Measurements from ENCODE around the gene MYL1.

The MYL1 gene

GRCh38 chr2:210264282-210264681, 50.7 kb downstream of the MYL1 start:
- Histone ChIP-seq H3F3A (ENCODE audit: low read depth) (no peaks in the 10 kb centered on the region), H3K79me2 (ENCODE audit: insufficient read depth, low read length) (no peaks in the 10 kb centered on the region), H3K9me2 (replicated peaks; ENCODE audit: low read depth, low read length) (no peaks in the 10 kb centered on the region), H3K4me3 (ENCODE audit: low read length, poor library complexity, severe bottlenecking) (no peak overlapping the region), H3K9ac (ENCODE audit: low read depth, low read length, poor library complexity, severe bottlenecking) (no peak overlapping the region), H3K4me1 (ENCODE audit: insufficient read depth, low read length, poor library complexity, severe bottlenecking) (no peaks in the 10 kb centered on the region), H2AFZ (ENCODE audit: low read length) (no peak overlapping the region), H3K9me3 (ENCODE audit: insufficient read depth, low read depth, low read length) (no peaks in the 10 kb centered on the region), H4K20me1 (ENCODE audit: insufficient read depth, low read length, poor library complexity, severe bottlenecking) (no peaks in the 10 kb centered on the region), H3K4me2 (ENCODE audit: low read depth, low read length, poor library complexity, severe bottlenecking) (no peak overlapping the region), H3K36me3 (ENCODE audit: insufficient read depth, low read length) (no peaks in the 10 kb centered on the region), H3K27me3 (ENCODE audit: insufficient read depth, low read length, poor library complexity, severe bottlenecking) (no peaks in the 10 kb centered on the region)
- TF ChIP-seq CTCF (conservative IDR thresholded peaks at IDR 0.05; ENCODE audit: low read length), result no peak

GRCh38 chr2:210263841-210264240, 51.1 kb downstream of the MYL1 start:
- no peak overlapping the region for H3K4me2 ChIP-seq (ENCODE audit: low read depth, low read length, poor library complexity, severe bottlenecking)
- no peaks in the 10 kb centered on the region for H3K36me3 ChIP-seq (ENCODE audit: insufficient read depth, low read length)
- no peak for TF ChIP-seq CTCF (conservative IDR thresholded peaks at IDR 0.05; ENCODE audit: low read length)
- TF ChIP-seq EZH2phosphoT487 (IDR thresholded peaks at IDR 0.05; ENCODE audit: borderline replicate concordance), result no peak
- H3K27me3 ChIP-seq (ENCODE audit: insufficient read depth, low read length, poor library complexity, severe bottlenecking), result no peaks in the 10 kb centered on the region
- H3F3A ChIP-seq (ENCODE audit: low read depth), result no peaks in the 10 kb centered on the region
- H4K20me1 ChIP-seq (ENCODE audit: insufficient read depth, low read length, poor library complexity, severe bottlenecking), result no peaks in the 10 kb centered on the region
- H3K9me3 ChIP-seq (ENCODE audit: insufficient read depth, low read depth, low read length), result no peaks in the 10 kb centered on the region
- no peaks in the 10 kb centered on the region for H3K4me1 ChIP-seq (ENCODE audit: insufficient read depth, low read length, poor library complexity, severe bottlenecking)
- H3K9me2 ChIP-seq (replicated peaks; ENCODE audit: low read depth, low read length), result no peaks in the 10 kb centered on the region
- no peaks in the 10 kb centered on the region for H3K79me2 ChIP-seq (ENCODE audit: insufficient read depth, low read length)
- no peak overlapping the region for H2AFZ ChIP-seq (ENCODE audit: low read length)
- H3K4me3 ChIP-seq (ENCODE audit: low read length, poor library complexity, severe bottlenecking), result no peak overlapping the region
- H3K9ac ChIP-seq (ENCODE audit: low read depth, low read length, poor library complexity, severe bottlenecking), result no peak overlapping the region

GRCh38 chr2:210262036-210262435, 52.9 kb downstream of the MYL1 start:
- no peaks in the 10 kb centered on the region for H4K20me1 ChIP-seq (ENCODE audit: insufficient read depth, low read length, poor library complexity, severe bottlenecking)
- no peaks in the 10 kb centered on the region for H3K27me3 ChIP-seq (ENCODE audit: insufficient read depth, low read length, poor library complexity, severe bottlenecking)
- no peaks in the 10 kb centered on the region for H3K36me3 ChIP-seq (ENCODE audit: insufficient read depth, low read length)
- no peaks in the 10 kb centered on the region for H3K79me2 ChIP-seq (ENCODE audit: insufficient read depth, low read length)
- H3K4me1 ChIP-seq (ENCODE audit: insufficient read depth, low read length, poor library complexity, severe bottlenecking), result no peaks in the 10 kb centered on the region
- no peaks in the 10 kb centered on the region for H3F3A ChIP-seq (ENCODE audit: low read depth)
- H3K4me3 ChIP-seq (ENCODE audit: low read length, poor library complexity, severe bottlenecking), result no peak overlapping the region
- H3K4me2 ChIP-seq (ENCODE audit: low read depth, low read length, poor library complexity, severe bottlenecking), result no peak overlapping the region
- no peaks in the 10 kb centered on the region for H3K9me3 ChIP-seq (ENCODE audit: insufficient read depth, low read depth, low read length)
- no peaks in the 10 kb centered on the region for H3K9me2 ChIP-seq (replicated peaks; ENCODE audit: low read depth, low read length)
- no peak for TF ChIP-seq CTCF (conservative IDR thresholded peaks at IDR 0.05; ENCODE audit: low read length)
- no peak for TF ChIP-seq EZH2phosphoT487 (IDR thresholded peaks at IDR 0.05; ENCODE audit: borderline replicate concordance)
- H2AFZ ChIP-seq (ENCODE audit: low read length), result no peak overlapping the region
- H3K9ac ChIP-seq (ENCODE audit: low read depth, low read length, poor library complexity, severe bottlenecking), result no peak overlapping the region
